OCI-LY7 (cell line): ENCODE measurements around the gene TMEM154. TPM values are rescaled to one million over a fixed set of nuclear protein-coding genes. Genes with fewer than 3 reads are reported as not detected.

Source experiments
- Bru-seq: library from RNA; stranded (reverse); fragments of 400-500 nt; gene quantifications from one replicate; lab custom pipeline; 2021; lab: Mats Ljungman, UMichigan
- BruChase-seq, 2 experiments: library from RNA; stranded (reverse); fragments of 400-500 nt; gene quantifications; one replicate each; lab custom pipeline; 2021; lab: Mats Ljungman, UMichigan
- BruUV-seq: library from RNA; stranded (reverse); fragments of 400-500 nt; replicated peaks from 2 replicates; lab custom pipeline; 2021; lab: Mats Ljungman, UMichigan
- CTCF ChIA-PET: fragments of 300-600 bp; sonication (Branson Sonifier 250); formaldehyde crosslinking; loops from one replicate; lab custom pipeline; 2022; ENCODE audit warnings: antibody characterized with exemption; ENCODE audit not compliant: unreplicated experiment; lab: Charles Lee
- POLR2A ChIA-PET: fragments of 300-600 bp; sonication (Branson Sonifier 250); formaldehyde crosslinking; loops from one replicate; lab custom pipeline; 2022; ENCODE audit warnings: antibody characterized with exemption; lab: Charles Lee
- DNase-seq: peaks from one replicate; pipeline ENCODE4 v3.0.0-alpha.2; 2015; ENCODE audit warnings: low spot score
- H2AFZ ChIP-seq: fragments of 200-600 bp; sonication (generic), shearing (Covaris generic); 2 replicates; pipeline ENCODE4 v1.6.1; 2014; ENCODE audit warnings: mild to moderate bottlenecking, antibody characterized with exemption, low read length, moderate library complexity
- H3K27ac ChIP-seq: fragments of 200-600 bp; sonication (generic); 2 replicates; pipeline ENCODE4 v1.5.1; 2014; ENCODE audit warnings: mixed run types, low read depth, mild to moderate bottlenecking, moderate library complexity, low read length, inconsistent platforms; ENCODE audit not compliant: poor library complexity, severe bottlenecking
- H3K36me3 ChIP-seq: fragments of 200-600 bp; sonication (generic); 2 replicates; pipeline ENCODE4 v1.6.1; 2014; ENCODE audit warnings: mild to moderate bottlenecking, antibody characterized with exemption, low read length, moderate library complexity, mixed read lengths; ENCODE audit not compliant: insufficient read depth
- H3K4me1 ChIP-seq: fragments of 200-600 bp; sonication (generic); 2 replicates; pipeline ENCODE4 v1.5.1; 2014; ENCODE audit warnings: mild to moderate bottlenecking, low read length; ENCODE audit not compliant: insufficient read depth, poor library complexity, severe bottlenecking
- H3K4me2 ChIP-seq: fragments of 200-600 bp; sonication (generic); 2 replicates; pipeline ENCODE4 v1.6.1; 2014; ENCODE audit warnings: mild to moderate bottlenecking, low read length
- H3K4me3 ChIP-seq: fragments of 200-600 bp; sonication (generic); 2 replicates; pipeline ENCODE4 v1.5.1; 2014; ENCODE audit warnings: mild to moderate bottlenecking, low read depth, low read length; ENCODE audit not compliant: poor library complexity, severe bottlenecking
- H3K79me2 ChIP-seq: fragments of 200-600 bp; sonication (generic); 2 replicates; pipeline ENCODE4 v1.6.1; 2016; ENCODE audit warnings: low read depth, mild to moderate bottlenecking, low read length, moderate library complexity, mixed read lengths; ENCODE audit not compliant: insufficient read depth
- H3K9me2 ChIP-seq: fragments of 200-600 bp; sonication (generic); 2 replicates; pipeline ENCODE4 v1.6.1; 2016; ENCODE audit warnings: mild to moderate bottlenecking, low read length, mixed read lengths; ENCODE audit not compliant: insufficient read depth
- H3K9me3 ChIP-seq: fragments of 200-600 bp; sonication (generic); 2 replicates; pipeline ENCODE4 v1.6.1; 2014; ENCODE audit warnings: mild to moderate bottlenecking, mixed run types, low read length, mixed read lengths
- H4K20me1 ChIP-seq: fragments of 200-600 bp; sonication (generic); 2 replicates; pipeline ENCODE4 v1.6.1; 2014; ENCODE audit warnings: mild to moderate bottlenecking, antibody characterized with exemption, low read length, moderate library complexity, mixed read lengths; ENCODE audit not compliant: insufficient read depth
- EZH2phosphoT487 ChIP-seq: fragments of 200-600 bp; sonication (generic); IDR thresholded peaks from 2 replicates; pipeline ENCODE4 v1.6.1; 2018; ENCODE audit warnings: low read depth, borderline replicate concordance, mild to moderate bottlenecking, mixed run types, antibody characterized with exemption, low read length, moderate library complexity, mixed read lengths
- intact Hi-C: fragments of 100-400 bp; cut with micrococcal nuclease; formaldehyde crosslinking; loops from one replicate; pipeline ENCODE4 v1.10.0; 2022; ENCODE audit not compliant: unreplicated experiment
- long read RNA-seq: library from polyadenylated mRNA; stranded (forward); transcript quantifications from one replicate; pipeline ENCODE4 v2.0.0, GENCODE V29; 2022
- total RNA-seq, 2 experiments: library from RNA; depleted of rRNA in 1 of 2; stranded (reverse); fragments of >200 nt in 1 of 2; shearing (Covaris generic) in 1 of 2; gene quantifications; 2 replicates each; pipeline ENCODE4 v1.2.3, GENCODE V29; 2014 to 2022
- TF ChIP-seq, protein P1 (sequence below): fragments of 200-600 bp; sonication (generic); conservative IDR thresholded peaks from 2 replicates; pipeline ENCODE4 v1.5.1; 2014; ENCODE audit warnings: mild to moderate bottlenecking, antibody characterized with exemption, low read length, moderate library complexity, mixed read lengths

TMEM154 gene, protein sequence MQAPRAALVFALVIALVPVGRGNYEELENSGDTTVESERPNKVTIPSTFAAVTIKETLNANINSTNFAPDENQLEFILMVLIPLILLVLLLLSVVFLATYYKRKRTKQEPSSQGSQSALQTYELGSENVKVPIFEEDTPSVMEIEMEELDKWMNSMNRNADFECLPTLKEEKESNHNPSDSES
- total RNA-seq (2014; rRNA removed; shearing (Covaris generic)) (16.1 and 17.6 TPM in 2 replicates), total RNA-seq (2022) (59.6 and 73.1 TPM in 2 replicates), Bru-seq, nascent RNA (percentile 83 among the genes with signal in this experiment), BruChase-seq, experiment 1, labeled RNA remaining after a 6-hour chase (percentile 83 among the genes with signal in this experiment), BruChase-seq, experiment 2, labeled RNA remaining after a 2-hour chase (percentile 83 among the genes with signal in this experiment)
- long read RNA-seq, full-length matches to known transcripts, result 37 of 70 reads
- long read RNA-seq, partial matches to known transcripts, result 2 of 70 reads
- long read RNA-seq, other reads (novel, unspliced or antisense), result 31 of 70 reads

DNA sequence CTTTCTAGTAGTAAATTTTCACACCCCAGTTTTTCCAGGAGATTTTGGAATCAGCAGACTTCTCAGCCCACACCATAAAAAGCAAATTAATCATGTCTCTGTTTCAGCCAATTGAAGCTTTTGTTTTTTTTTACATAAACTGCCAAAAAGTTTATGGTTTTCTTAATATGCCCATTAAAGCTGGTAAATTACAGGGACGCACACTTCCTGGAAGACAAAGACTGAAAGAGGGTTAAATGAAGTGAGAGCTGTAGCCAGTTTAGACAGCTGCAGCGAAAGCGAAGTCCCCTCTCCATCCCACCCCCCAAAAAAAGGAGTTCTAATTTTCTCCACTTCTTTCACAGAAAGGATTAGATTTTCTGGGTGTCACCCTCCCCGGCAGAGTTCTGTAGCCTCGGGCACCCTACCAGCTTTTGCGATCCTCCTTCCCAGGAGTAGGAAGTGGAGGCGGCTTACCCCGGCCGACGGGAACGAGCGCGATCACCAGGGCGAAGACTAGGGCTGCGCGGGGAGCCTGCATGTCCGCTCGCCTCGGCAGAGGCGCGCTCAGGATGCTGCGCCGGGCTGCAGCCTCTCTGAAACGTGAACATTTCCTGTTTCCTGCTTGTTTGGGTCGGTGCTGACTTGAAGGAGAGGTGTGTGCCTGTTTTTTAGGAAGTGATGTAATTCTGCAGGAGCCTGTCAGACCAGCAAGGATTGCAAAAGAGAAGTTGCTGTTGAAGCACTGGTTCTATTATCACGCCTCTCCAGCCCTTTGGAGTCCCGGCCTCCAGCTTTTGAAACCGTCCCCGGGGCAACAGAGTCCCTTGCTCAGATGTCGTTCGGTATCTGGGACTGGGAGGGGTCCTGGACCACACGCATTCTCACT, at the start of gene TMEM154:
Gene TMEM154, minus strand, starts transcription at position 584 of the 868 bp plus-strand sequence. Its CDS starts 64 bp downstream, at position 520.
- no peaks in the 10 kb centered on the region for H4K20me1 ChIP-seq
- no peak for TF ChIP-seq EZH2phosphoT487
- TF ChIP-seq, protein P1, sequence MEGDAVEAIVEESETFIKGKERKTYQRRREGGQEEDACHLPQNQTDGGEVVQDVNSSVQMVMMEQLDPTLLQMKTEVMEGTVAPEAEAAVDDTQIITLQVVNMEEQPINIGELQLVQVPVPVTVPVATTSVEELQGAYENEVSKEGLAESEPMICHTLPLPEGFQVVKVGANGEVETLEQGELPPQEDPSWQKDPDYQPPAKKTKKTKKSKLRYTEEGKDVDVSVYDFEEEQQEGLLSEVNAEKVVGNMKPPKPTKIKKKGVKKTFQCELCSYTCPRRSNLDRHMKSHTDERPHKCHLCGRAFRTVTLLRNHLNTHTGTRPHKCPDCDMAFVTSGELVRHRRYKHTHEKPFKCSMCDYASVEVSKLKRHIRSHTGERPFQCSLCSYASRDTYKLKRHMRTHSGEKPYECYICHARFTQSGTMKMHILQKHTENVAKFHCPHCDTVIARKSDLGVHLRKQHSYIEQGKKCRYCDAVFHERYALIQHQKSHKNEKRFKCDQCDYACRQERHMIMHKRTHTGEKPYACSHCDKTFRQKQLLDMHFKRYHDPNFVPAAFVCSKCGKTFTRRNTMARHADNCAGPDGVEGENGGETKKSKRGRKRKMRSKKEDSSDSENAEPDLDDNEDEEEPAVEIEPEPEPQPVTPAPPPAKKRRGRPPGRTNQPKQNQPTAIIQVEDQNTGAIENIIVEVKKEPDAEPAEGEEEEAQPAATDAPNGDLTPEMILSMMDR, result no peak
- ChIA-PET POLR2A (interaction anchor here (0.6 to 15.7 kb wide), 20 partner anchors 11 to 1669 kb away, joined by 3 to 249 read pairs (median 4); partner anchors contain the start of gene FBXW7), CTCF (interaction anchor here (0.7 to 1.8 kb wide), 3 partner anchors 9 to 34 kb away, joined by 3 to 9 read pairs (median 3); no protein-coding TSS in a partner anchor)
- peak within 1 kb of the TSS; percentile 63 for H3K27ac ChIP-seq
- H3K9me2 ChIP-seq, result no peaks in the 10 kb centered on the region
- intact Hi-C loops, result loop anchor here (1.0 to 2.0 kb wide), 3 partner anchors 12 to 99 kb away; partner anchors contain the start of genes ARFIP1 and TIGD4
- peaks cover 31% of the 10 kb centered on the region; the same call in 1 of the 2 replicates for H3K79me2 ChIP-seq
- BruUV-seq, result no TSS peak
- peak within 1 kb of the TSS; percentile 82 for H3K4me2 ChIP-seq
- H3K4me3 ChIP-seq, result peak within 1 kb of the TSS; percentile 72
- peak within 1 kb of the TSS; percentile 87 for H2AFZ ChIP-seq
- DNase-seq, result peak; percentile 91
- no peaks in the 10 kb centered on the region for H3K36me3 ChIP-seq
- peaks cover 85% of the 10 kb centered on the region for H3K4me1 ChIP-seq
- no peaks in the 10 kb centered on the region for H3K9me3 ChIP-seq

DNA sequence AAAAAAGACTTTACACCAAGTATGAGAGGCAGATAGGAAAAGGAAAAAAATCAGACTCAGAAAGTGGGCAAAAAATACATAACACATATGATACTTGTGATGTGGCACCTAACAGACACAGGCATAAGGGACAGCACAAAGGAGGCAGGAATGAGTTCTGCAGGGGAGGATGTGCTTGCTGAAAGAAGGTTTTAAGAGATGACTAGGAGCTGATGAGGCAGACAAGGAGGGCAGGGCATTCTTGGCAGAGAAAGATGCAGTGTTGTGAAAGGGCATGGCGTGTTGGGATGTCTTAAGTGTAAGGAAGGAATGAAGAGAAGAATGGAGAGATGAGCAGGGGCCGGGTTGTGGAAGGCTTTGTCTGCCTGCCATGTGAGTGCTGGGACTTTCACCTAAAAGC, 49.7 kb upstream of the TMEM154 start:
- Histone ChIP-seq H4K20me1 (no peaks in the 10 kb centered on the region), H3K36me3 (no peaks in the 10 kb centered on the region), H3K9me3 (no peaks in the 10 kb centered on the region), H3K4me2 (no peak overlapping the region), H3K79me2 (no peaks in the 10 kb centered on the region), H3K4me3 (no peak overlapping the region), H3K9me2 (no peaks in the 10 kb centered on the region), H3K4me1 (no peaks in the 10 kb centered on the region), H3K27ac (no peak overlapping the region), H2AFZ (peak overlapping the region; percentile 41; the same call in 1 of the 2 replicates)
- TF ChIP-seq, protein P1, result no peak
- TF ChIP-seq EZH2phosphoT487, result no peak
- no TSS peak for BruUV-seq
- CTCF ChIA-PET, result no interaction called here
- no peak for DNase-seq
- intact Hi-C loops, result no loop called here
- POLR2A ChIA-PET, result interaction anchor here (0.6 kb wide), 1 partner anchor 1725 kb away, joined by 5 read pairs; no protein-coding TSS in a partner anchor
